GM19452 (cell line): ENCODE results near the gene LRRC25.

Experiments used
- ATAC-seq: cut with Tn5 transposase; IDR thresholded peaks from one replicate; pipeline ENCODE4 v1.9.1; 2021; ENCODE audit not compliant: unreplicated experiment

LRRC25 gene

GRCh38 chr19:18435842-18436670, 38.6 kb upstream of the LRRC25 start:
- ATAC-seq: no peak

DNA sequence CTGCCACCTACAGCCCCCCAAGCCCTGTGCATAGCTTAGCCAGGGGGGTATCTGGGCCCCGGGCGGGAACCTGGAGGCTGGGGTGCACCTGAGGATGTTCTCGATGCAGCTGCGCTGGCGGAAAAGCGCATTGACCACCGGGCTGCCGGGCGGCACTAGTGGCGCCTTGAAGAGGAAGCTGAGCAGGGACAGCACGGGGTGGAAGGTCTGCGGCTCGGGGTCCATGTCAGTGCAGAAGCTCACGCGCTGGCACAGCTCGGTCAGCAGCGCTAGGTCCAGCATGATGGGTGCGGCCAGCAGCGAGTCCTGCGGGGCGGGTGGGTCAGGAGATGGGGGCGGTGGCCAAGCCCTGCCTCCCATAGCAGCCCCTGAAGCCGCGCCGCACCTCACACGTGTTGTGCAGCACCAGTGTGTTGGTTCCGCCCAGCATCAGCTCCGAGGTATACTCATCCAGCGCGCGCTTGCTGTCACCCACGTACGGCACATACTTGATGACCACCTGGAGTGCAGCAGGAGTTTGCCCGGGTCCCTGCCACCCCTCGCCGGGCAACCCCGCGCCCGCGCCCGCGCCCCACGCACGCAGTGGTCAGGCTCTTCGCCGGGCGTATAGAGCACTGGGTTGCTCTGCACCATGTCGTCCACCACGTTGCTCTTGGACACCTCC, 37.9 kb upstream of the LRRC25 start:
- ATAC-seq: no peak

DNA sequence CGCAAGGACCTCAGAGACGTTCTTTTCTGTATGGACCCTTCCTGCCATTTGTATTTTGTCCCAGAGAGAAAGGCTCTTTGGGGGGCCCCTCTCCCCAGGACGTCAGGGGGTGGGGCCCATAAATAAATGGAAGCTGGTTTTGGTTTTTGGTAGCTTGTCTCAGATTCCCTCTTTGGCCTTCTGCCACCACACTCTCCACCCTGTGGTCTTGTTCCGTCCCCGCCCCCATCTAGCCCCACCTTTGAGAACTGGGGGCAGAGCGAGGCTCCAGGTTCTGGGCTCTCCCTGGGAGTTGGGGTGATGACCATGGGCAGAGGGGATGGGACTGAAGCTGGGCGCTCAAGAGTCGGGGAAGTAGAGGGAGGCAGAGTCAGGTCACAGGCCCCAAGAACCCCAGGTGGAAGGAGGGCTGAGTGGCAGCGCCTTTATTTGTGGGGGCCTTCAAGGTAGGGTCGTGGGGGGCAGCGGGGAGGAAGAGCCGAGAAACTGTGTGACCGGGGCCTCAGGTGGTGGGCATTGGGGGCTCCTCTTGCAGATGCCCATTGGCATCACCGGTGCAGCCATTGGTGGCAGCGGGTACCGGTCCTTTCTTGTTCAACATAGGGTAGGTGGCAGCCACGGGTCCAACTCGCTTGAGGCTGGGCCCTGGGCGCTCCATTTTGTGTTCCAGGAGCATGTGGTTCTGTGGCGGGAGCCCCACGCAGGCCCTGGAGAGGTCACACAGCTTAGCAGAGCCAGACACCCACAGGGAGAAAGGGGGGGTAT, 37.2 kb upstream of the LRRC25 start:
- no peak for ATAC-seq

- no peak for ATAC-seq
Observed at GRCh38 chr19:18433735-18434398, 36.4 kb upstream of the LRRC25 start.

DNA sequence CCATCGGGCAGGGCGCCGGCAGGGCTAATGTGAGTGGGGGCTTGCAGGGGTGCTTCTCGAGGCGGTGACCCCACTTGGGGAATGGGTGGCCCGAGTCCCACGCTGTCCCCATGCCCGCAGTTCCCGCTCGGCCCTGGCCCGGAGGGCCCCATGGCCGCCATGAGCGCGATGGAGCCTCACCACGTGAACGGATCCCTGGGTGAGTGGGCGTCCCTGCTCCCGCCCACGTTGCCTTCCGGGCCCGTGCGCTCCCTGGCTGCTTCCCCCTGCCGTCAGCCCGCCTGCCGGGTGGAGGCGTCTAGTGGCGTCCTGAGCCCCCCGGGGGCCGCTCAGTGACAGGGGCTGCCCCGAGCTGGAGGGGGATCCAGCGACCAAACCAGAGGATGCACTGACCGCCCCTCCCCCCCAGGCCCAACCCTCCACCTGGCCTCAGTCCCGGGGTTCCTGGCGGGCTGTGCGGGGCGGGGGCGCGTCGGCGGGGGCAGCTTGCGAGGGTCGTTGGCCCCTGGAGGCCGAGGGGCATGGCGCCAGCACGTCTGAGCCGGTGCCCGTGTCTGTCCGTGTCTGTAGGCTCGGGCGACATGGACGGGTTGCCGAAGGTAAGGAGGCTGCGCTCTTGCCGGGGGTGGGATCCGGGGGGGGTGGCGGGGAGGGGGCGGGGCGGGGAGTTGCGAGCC, 35.7 kb upstream of the LRRC25 start:
- ATAC-seq: no peak

GRCh38 chr19:18432275-18433014, 35.0 kb upstream of the LRRC25 start:
- no peak for ATAC-seq

DNA sequence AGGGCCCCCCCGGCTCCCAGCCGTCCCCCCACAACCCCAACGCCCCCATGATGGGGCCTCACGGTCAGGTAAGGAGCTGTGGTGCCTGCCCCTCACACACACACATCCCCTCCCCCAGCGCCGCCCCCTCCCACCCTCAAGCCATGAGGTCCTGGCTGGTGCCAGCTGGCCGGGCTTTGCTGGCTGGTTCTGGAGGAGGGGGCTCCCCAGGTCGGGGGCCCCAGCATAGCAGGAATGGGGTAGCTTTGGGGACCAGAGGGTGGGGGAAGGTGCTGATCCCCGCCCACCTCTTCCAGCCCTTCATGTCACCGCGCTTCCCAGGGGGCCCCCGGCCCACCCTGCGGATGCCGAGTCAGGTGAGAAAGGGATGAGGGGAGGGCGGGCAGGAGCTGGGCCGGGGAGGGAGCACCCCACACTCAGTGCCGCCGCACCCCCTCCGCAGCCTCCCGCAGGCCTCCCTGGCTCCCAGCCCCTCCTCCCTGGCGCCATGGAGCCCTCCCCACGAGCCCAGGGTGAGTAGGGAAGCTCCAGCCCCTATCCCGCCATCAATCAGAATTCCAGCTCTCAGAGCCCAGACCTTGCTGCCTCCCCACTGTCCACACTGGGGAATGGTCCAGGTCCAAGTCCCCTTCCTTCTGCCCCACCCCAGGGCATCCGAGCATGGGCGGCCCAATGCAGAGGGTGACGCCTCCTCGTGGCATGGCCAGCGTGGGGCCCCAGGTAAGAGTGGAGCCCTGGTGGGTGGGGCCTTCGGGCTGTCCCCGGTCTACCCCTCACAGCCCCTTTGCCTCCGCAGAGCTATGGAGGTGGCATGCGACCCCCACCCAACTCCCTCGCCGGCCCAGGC, 34.2 kb upstream of the LRRC25 start:
- ATAC-seq: no peak

- ATAC-seq: no peak
Observed at GRCh38 chr19:18430417-18431144, 33.2 kb upstream of the LRRC25 start.

DNA sequence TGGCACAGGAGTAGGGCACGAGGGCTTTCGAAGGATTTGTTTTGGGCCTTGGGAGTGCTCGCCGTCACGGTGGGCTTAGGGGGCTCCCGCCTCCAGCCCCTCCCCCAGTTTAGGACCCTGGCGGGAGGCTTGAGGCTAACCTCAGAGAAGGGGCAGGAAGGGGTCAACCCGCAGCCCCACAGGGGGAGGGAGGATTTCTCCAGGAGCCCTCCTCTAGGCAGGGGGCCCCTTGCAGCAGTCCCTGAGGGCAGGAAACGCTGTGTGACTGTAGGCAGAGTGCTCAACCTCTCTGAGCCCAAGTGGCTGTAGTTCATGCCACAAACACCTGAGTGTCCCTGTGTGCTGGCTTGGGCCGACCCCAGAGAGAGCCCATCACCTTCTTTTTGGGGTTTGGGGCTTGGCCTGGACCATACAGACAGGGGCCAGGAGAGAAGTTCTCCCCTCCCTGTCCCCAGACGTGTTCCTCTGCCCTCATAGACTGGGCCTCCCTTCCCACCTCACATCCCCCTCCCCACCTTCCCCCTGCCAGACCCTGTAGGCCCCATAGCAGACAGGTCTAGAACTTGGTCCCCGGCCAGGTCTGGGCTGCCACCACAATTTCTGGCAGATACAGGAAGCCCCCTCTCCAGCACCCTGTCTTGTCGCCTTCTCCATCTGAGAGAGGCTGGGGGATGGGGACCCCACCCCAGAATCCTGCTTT, 32.4 kb upstream of the LRRC25 start:
- ATAC-seq: no peak

DNA sequence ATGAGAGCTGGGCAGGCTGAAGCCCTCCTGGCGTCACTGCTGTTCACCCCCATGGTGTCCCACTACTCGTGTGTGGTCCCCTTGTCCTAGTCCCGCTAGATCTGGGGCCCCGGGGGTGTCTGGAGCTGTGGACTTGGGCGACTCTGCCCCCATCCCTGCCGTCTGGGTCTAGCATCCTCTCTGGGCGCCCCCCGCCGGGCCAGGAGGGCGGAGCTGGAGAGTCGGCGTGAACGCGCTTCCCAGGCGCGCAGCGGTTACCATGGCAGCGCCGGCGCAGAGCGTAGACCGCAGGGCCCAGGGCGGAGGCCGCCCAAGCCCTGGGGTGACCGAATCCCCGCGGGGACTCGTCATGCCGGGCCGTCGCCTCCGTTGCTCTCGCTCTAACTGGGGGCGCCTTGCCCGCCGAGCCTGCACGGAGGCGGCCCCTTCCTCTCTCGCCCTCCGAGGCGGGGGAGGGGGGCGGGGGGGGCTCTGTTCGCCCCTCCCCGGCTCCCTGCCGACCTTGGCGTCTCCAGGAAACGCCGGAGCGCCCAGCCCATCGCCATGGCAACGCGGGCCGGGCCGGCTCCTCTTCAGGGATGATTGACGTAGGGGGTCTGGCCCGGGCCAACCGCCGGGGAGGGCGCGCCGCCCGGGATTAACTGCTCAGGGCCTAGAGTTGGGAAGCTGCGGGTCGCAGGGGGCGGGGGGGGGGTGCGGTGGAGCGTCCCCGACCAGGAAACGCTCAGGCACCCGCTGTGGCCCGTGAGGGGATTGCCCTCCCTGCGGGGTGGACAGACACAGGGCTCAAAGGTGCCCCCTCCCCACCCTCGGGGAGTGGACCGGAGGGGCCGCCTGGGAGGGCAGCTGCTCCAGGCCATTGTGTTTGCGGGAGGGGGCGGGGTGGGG, 31.6 kb upstream of the LRRC25 start:
- peak; percentile 71 for ATAC-seq

- no peak for ATAC-seq
Observed at GRCh38 chr19:18428173-18428786, 30.9 kb upstream of the LRRC25 start.

DNA sequence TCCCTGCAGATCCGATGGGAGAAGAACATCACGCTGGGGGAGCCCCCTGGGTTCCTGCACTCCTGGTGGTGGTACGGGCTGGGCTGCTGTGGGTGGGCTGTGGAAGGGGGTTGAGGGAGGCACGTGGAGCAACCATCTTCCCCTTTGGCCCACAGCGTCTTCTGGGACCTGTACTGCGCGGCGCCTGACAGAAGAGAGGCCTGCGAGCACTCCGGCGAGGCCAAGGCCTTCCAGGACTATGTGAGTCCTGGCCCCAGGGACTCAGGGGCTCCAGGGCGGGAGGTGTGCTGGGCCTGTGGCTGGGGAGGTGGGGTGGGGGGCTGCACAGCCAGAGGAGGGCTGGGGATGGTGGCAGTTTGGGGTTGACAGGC, 30.3 kb upstream of the LRRC25 start:
- ATAC-seq: no peak

- no peak for ATAC-seq
Observed at GRCh38 chr19:18427080-18427742, 29.8 kb upstream of the LRRC25 start.

GRCh38 chr19:18426416-18426767, 29.0 kb upstream of the LRRC25 start:
- ATAC-seq: no peak

- ATAC-seq: no peak
Observed at GRCh38 chr19:18425515-18426415, 28.3 kb upstream of the LRRC25 start.
